Thymus (tissue), 11 donors: ENCODE results near the gene SNX25. TPM values are rescaled to one million over a fixed set of nuclear protein-coding genes. Genes with fewer than 3 reads are reported as not detected.
A peak's percentile ranks its signal among the peaks of the same experiment; 100 is the strongest.

Experiments used
- DNase-seq, 9 donors: peaks; one replicate each; pipeline ENCODE4 v3.0.0-alpha.2; 2013; ENCODE audit warnings: low spot score in 9 of 9, low read depth in 6 of 9, missing footprints in 1 of 9
- H3K27ac ChIP-seq, 2 donors: one replicate each; pipeline ENCODE4 v1.5.1; 2013; ENCODE audit warnings: control low read depth in 1 of 2, low read depth in 1 of 2, low read length in 1 of 2, mild to moderate bottlenecking in 1 of 2, moderate library complexity in 1 of 2
- H3K27me3 ChIP-seq, 2 donors: one replicate each; pipeline ENCODE4 v1.5.1; 2013; ENCODE audit warnings: low read length in 1 of 2; ENCODE audit not compliant: control insufficient read depth in 2 of 2, insufficient read depth in 1 of 2
- H3K36me3 ChIP-seq, 2 donors: one replicate each; pipeline ENCODE4 v1.5.1; 2013; ENCODE audit warnings: low read length in 1 of 2, mild to moderate bottlenecking in 1 of 2, moderate library complexity in 1 of 2; ENCODE audit not compliant: control insufficient read depth in 2 of 2, insufficient read depth in 2 of 2
- H3K4me1 ChIP-seq, 2 donors: one replicate each; pipeline ENCODE4 v1.5.1; 2013; ENCODE audit warnings: low read length in 2 of 2; ENCODE audit not compliant: control insufficient read depth in 2 of 2, insufficient read depth in 2 of 2
- H3K4me3 ChIP-seq, 2 donors: one replicate each; pipeline ENCODE4 v1.5.1; 2013; ENCODE audit warnings: low read length in 2 of 2, control low read depth in 1 of 2, mild to moderate bottlenecking in 1 of 2
- H3K9me3 ChIP-seq, 2 donors: one replicate each; pipeline ENCODE4 v1.5.1; 2013; ENCODE audit warnings: low read length in 1 of 2, mild to moderate bottlenecking in 1 of 2; ENCODE audit not compliant: control insufficient read depth in 2 of 2, insufficient read depth in 1 of 2
- WGBS: extraction: QIAGEN DNeasy Blood & Tissue Kit; methylation state at CpG from one replicate; pipeline ENCODE4 v1.1.7; 2013; 5-methylcytosine and 5-hydroxymethylcytosine counted together
- polyA plus RNA-seq: library from polyadenylated mRNA; stranded (reverse); fragments of 200-250 nt; gene quantifications from one replicate; pipeline ENCODE4 v1.2.3, GENCODE V29; 2013
- total RNA-seq: library from RNA; stranded (reverse); fragments of 120-200 nt; gene quantifications from one replicate; pipeline ENCODE4 v1.2.4, GENCODE V29; 2013
- donor health status: healthy.

Gene SNX25
- total and polyA plus RNA-seq, 2 donors: 7.9 to 8.5 TPM

- DNase-seq: no peak
- Histone ChIP-seq H3K27me3 (no peaks in the 10 kb centered on the region), H3K4me3 (no peak overlapping the region), H3K9me3 (no peaks in the 10 kb centered on the region), H3K4me1 (no peaks in the 10 kb centered on the region), H3K27ac (no peak overlapping the region), H3K36me3 (no peaks in the 10 kb centered on the region)
- 88% methylated on average over 6 of the region's 6 CpGs for WGBS
Observed at GRCh38 chr4:185378264-185378663, 168.9 kb downstream of the SNX25 start.

DNA sequence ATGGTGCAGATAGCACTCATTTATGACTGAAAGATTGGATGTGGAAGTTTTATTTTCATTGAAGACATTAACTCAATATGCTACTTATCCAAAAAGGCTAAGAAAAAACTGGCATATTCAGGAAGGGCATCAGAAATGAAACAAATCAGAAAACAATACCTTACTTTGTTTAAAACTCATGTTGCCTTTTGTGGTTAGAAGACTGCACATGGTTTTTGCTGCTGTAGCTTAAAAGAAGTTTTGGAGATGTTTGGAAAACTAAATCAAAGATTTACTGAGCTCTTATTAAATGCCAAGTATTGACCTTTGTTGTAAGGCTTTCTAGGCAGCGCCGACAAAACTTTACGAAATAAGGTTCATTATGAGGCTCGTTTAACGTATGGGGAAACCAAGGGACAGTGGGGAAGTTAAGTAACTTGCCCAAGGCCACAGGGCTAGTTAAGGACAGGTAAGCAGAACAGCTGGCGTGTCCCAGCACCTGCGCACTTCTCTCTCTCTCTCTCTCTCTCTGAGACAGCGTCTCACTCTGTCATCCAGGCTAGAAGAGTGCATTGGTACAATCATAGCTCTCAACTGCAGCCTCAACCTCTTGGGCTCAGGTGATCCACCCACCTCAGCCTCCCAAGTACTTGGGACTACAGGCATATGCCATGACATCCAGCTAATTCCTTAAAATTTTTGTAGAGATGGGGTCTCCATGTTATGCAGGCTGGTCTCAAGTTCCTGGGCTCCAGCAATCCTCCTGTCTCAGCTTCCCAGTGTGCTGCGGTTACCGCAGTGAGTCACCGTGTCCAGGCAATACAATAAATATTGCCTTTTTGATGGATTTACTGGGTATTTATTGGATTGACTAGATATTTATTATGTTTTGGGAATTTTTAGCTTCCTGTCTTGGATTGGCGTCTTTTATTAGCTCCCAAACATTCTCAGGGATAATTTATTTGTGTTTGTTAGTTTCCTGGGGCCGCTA, 170.2 kb downstream of the SNX25 start:
- Histone ChIP-seq H3K27me3 (no peaks in the 10 kb centered on the region), H3K4me3 (no peak overlapping the region), H3K27ac (no peak overlapping the region), H3K9me3 (no peaks in the 10 kb centered on the region), H3K36me3 (no peaks in the 10 kb centered on the region), H3K4me1 (no peaks in the 10 kb centered on the region)
- no peak for DNase-seq
- 98% methylated on average over 13 of the region's 13 CpGs for WGBS

DNA sequence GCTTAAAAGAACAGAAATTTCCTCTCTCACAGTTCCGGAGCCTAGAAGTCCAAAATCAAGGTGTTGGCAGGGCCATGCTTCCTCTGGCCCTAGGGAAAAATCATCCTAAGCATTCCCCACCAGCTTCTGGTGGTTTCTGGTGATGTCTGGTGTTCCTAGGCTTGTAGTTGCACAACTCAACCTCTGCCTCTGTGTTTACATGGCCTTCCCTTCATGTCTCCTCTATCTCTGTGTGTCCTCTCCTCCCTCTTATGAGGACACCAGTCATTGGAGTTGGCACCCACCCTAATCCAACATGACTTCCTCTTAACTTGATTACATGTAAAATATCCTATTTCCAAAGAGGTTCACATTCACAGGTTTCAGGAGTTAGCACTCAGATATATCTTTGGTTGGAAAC, 170.9 kb downstream of the SNX25 start:
- no peaks in the 10 kb centered on the region for H3K4me1 ChIP-seq
- no peak overlapping the region for H3K4me3 ChIP-seq
- H3K27ac ChIP-seq: no peak overlapping the region
- no peaks in the 10 kb centered on the region for H3K9me3 ChIP-seq
- H3K36me3 ChIP-seq: no peaks in the 10 kb centered on the region
- WGBS: 89% methylated on average over 1 of the region's 1 CpG
- DNase-seq: no peak
- no peaks in the 10 kb centered on the region for H3K27me3 ChIP-seq

- Histone ChIP-seq H3K9me3 (no peaks in the 10 kb centered on the region), H3K27ac (no peak overlapping the region), H3K36me3 (no peaks in the 10 kb centered on the region), H3K4me1 (no peaks in the 10 kb centered on the region), H3K4me3 (no peak overlapping the region), H3K27me3 (no peaks in the 10 kb centered on the region)
- WGBS: 70% methylated on average over 4 of the region's 4 CpGs
- DNase-seq: no peak
Observed at GRCh38 chr4:185381288-185382196, 172.1 kb downstream of the SNX25 start.

- Histone ChIP-seq H3K4me3 (no peak overlapping the region), H3K4me1 (no peaks in the 10 kb centered on the region), H3K9me3 (no peaks in the 10 kb centered on the region), H3K36me3 (no peaks in the 10 kb centered on the region), H3K27ac (no peak overlapping the region), H3K27me3 (no peaks in the 10 kb centered on the region)
- DNase-seq: no peak
Observed at GRCh38 chr4:185382754-185383153, 173.4 kb downstream of the SNX25 start.

DNA sequence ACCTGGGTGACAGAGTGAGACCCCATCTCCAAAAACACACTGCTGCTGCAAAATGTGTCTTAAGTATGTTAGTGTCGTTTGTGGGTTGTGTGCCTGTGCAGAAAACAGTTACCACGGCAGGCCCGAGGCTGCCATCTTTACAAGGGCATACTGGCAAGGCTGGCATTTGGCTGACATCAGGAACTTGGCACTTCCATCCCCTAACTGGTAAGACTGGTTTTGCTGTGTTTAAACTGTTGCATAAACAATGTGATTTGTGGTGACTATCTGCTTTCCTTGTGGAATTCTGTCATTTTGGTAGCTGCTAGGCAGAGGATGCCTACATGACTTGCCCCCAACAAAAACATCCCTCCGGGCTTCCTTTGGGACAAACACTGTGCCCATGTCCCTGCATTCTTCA, 174.1 kb downstream of the SNX25 start:
- WGBS: 87% methylated on average over 4 of the region's 4 CpGs
- Histone ChIP-seq H3K4me3 (no peak overlapping the region), H3K27ac (no peak overlapping the region), H3K36me3 (no peaks in the 10 kb centered on the region), H3K27me3 (no peaks in the 10 kb centered on the region), H3K9me3 (no peaks in the 10 kb centered on the region), H3K4me1 (no peaks in the 10 kb centered on the region)
- DNase-seq: no peak

DNA sequence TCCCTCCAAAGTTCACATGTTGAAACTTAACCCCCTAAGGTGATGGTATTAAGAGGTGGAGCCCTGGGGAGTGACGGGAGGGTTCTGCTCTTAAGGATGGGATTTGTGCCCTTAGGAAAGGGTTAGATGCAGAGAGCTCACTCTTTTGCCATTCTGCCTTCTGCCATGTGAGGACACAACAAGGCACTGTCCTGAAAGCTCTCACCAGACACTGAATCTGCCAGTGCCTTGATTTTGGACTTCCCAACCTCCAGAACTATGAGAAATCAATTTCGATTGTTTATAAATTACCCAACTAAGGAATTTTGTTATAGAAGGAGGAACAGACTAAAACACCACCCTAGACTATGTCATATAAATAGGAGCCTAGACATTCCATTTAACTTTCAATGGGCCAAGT, 174.7 kb downstream of the SNX25 start:
- H3K36me3 ChIP-seq: no peaks in the 10 kb centered on the region
- no peaks in the 10 kb centered on the region for H3K9me3 ChIP-seq
- H3K4me1 ChIP-seq: no peaks in the 10 kb centered on the region
- no peak overlapping the region for H3K27ac ChIP-seq
- DNase-seq: no peak
- 98% methylated on average over 2 of the region's 2 CpGs for WGBS
- no peaks in the 10 kb centered on the region for H3K27me3 ChIP-seq
- no peak overlapping the region for H3K4me3 ChIP-seq

DNA sequence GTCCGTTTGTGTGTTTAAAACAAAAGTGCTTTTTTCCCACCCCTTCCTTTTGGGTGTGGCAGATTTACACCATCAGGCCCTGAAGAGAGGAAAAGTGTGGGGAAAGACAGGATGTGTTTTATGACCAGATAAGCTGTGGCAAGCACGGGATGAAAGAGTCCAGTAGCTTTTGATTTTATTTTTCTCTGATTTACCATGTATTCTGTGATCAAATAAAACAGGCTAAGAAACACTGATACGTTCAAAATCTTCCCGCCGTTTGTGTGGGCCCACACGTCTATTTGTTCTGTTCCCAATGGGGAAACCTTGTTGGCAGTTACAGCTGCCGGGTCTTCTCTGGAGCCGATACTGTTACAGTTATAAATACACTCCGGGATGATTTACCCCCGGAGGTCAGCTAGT, 175.5 kb downstream of the SNX25 start:
- no peaks in the 10 kb centered on the region for H3K9me3 ChIP-seq
- no peaks in the 10 kb centered on the region for H3K27me3 ChIP-seq
- 3% methylated on average over 10 of the region's 10 CpGs for WGBS
- no peak overlapping the region for H3K4me3 ChIP-seq
- DNase-seq: peak in 1 of 9 donors; percentile 8
- H3K4me1 ChIP-seq: no peaks in the 10 kb centered on the region
- H3K36me3 ChIP-seq: no peaks in the 10 kb centered on the region
- no peak overlapping the region for H3K27ac ChIP-seq

DNA sequence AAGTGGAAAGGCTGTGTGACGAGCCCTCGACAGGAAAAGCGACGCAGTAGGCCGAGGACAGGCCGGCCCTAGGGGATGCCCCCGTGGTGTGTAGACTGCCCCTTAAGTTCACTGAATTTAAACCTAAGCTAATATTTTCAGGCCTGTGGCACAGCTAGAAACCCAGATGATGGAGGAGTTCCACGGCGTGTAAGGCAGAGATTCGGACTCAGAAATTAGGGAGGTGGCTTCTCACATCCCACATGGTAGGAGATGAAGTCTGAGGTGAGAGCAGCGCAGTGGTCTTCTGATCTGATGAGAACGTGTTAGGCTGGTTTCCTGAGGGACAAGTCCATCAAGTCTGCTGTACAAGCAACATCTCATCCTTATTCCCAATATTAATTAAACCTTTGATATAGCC, 178.6 kb downstream of the SNX25 start:
- Histone ChIP-seq H3K4me3 (no peak overlapping the region), H3K4me1 (no peaks in the 10 kb centered on the region), H3K36me3 (no peaks in the 10 kb centered on the region), H3K27me3 (no peaks in the 10 kb centered on the region), H3K27ac (no peak overlapping the region), H3K9me3 (no peaks in the 10 kb centered on the region)
- WGBS: 97% methylated on average over 12 of the region's 12 CpGs
- DNase-seq: no peak
